SK-N-SH (cell line): ENCODE results near the gene MYO16. TPM values are rescaled to one million over a fixed set of nuclear protein-coding genes. Genes with fewer than 3 reads are reported as not detected.

Experiments used
- CTCF ChIA-PET: fragments of 300-600, 350-600 bp; formaldehyde crosslinking; extraction: SDS; loops from one replicate; lab custom pipeline; 2021; lab: Yijun Ruan, JAX
- POLR2A ChIA-PET: fragments of 350-600 bp; sonication (Branson Sonifier 250); formaldehyde crosslinking; extraction: SDS; loops from one replicate; lab custom pipeline; 2020; ENCODE audit warnings: antibody characterized with exemption, inconsistent platforms; lab: Yijun Ruan, JAX
- DNase-seq: peaks from one replicate; pipeline ENCODE4 v3.0.0; 2012
- H2AFZ ChIP-seq: fragments of 200-600 bp; sonication (generic); 2 replicates; pipeline ENCODE4 v1.8.1; 2016; ENCODE audit warnings: antibody characterized with exemption, mild to moderate bottlenecking, low read depth
- H3F3A ChIP-seq: fragments of 200-600 bp; sonication (generic); replicated peaks from 2 replicates; pipeline ENCODE3; 2016; ENCODE audit warnings: antibody characterized with exemption, mild to moderate bottlenecking; ENCODE audit not compliant: insufficient read depth
- H3K27ac ChIP-seq, 2 experiments: fragments of 200-500 bp in 1 of 2; fragments of 200-600 bp in 1 of 2; sonication (Bioruptor generic) in 1 of 2; sonication (generic), shearing (Covaris generic) in 1 of 2; 2 replicates each; pipeline versions ENCODE4 v1.5.1 to v1.6.1; 2014 to 2016; ENCODE audit warnings: low read depth in 2 of 2, inconsistent platforms in 1 of 2, low read length in 1 of 2, mild to moderate bottlenecking in 1 of 2, mixed read lengths in 1 of 2
- H3K27me3 ChIP-seq: fragments of 200-600 bp; sonication (generic), shearing (Covaris generic); 2 replicates; pipeline ENCODE4 v1.6.1; 2016; ENCODE audit warnings: mixed run types; ENCODE audit not compliant: insufficient read depth
- H3K36me3 ChIP-seq, 2 experiments: fragments of 200-500 bp in 1 of 2; fragments of 200-600 bp in 1 of 2; sonication (Bioruptor generic) in 1 of 2; sonication (generic) in 1 of 2; replicated peaks in 1 of 2; 2 replicates each; pipeline versions ENCODE3 to v1.5.1; 2014 to 2016; ENCODE audit warnings: low read length in 1 of 2, mild to moderate bottlenecking in 1 of 2; ENCODE audit not compliant: insufficient read depth in 2 of 2, control insufficient read depth in 1 of 2
- H3K4me1 ChIP-seq, 2 experiments: fragments of 200-500 bp in 1 of 2; fragments of 200-600 bp in 1 of 2; sonication (Bioruptor generic) in 1 of 2; sonication (generic), shearing (Covaris generic) in 1 of 2; 2 replicates each; pipeline versions ENCODE4 v1.5.1 to v1.6.1; 2014 to 2016; ENCODE audit warnings: low read depth in 1 of 2, low read length in 1 of 2, mixed run types in 1 of 2; ENCODE audit not compliant: insufficient read depth in 2 of 2, control insufficient read depth in 1 of 2
- H3K4me2 ChIP-seq: fragments of 200-600 bp; sonication (generic), shearing (Covaris generic); 2 replicates; pipeline ENCODE4 v1.6.1; 2017; ENCODE audit warnings: mixed run types
- H3K4me3 ChIP-seq, 2 experiments: fragments of 200-500 bp in 1 of 2; fragments of 200-600 bp in 1 of 2; sonication (Bioruptor generic) in 1 of 2; sonication (generic), shearing (Covaris generic) in 1 of 2; 2 replicates each; pipeline versions ENCODE4 v1.5.1 to v1.8.1; 2014 to 2016; ENCODE audit warnings: low read depth in 2 of 2, inconsistent platforms in 1 of 2, low read length in 1 of 2, mild to moderate bottlenecking in 1 of 2, mixed read lengths in 1 of 2, moderate library complexity in 1 of 2
- H3K79me2 ChIP-seq: fragments of 200-600 bp; sonication (generic); 2 replicates; pipeline ENCODE4 v1.8.1; 2017; ENCODE audit warnings: mild to moderate bottlenecking; ENCODE audit not compliant: insufficient read depth
- H3K9ac ChIP-seq: fragments of 200-600 bp; sonication (generic); 2 replicates; pipeline ENCODE4 v1.6.1; 2017; ENCODE audit warnings: mixed run types
- H3K9me2 ChIP-seq: fragments of 200-600 bp; sonication (generic); 2 replicates; pipeline ENCODE4 v1.6.1; 2017; ENCODE audit warnings: mixed run types
- H3K9me3 ChIP-seq: fragments of 200-600 bp; sonication (generic); 2 replicates; pipeline ENCODE4 v1.6.1; 2017; ENCODE audit warnings: mixed run types, mild to moderate bottlenecking, moderate library complexity
- H4K20me1 ChIP-seq: fragments of 200-600 bp; sonication (generic); 2 replicates; pipeline ENCODE4 v1.6.1; 2017; ENCODE audit warnings: mild to moderate bottlenecking, mixed run types; ENCODE audit not compliant: insufficient read depth
- EZH2phosphoT487 ChIP-seq: fragments of 200-600 bp; sonication (generic); IDR thresholded peaks from 2 replicates; pipeline ENCODE4 v1.6.1; 2017; ENCODE audit warnings: low read depth, mixed run types, mild to moderate bottlenecking, antibody characterized with exemption, moderate library complexity, borderline replicate concordance
- FOXM1 ChIP-seq: IDR thresholded peaks from 2 replicates; pipeline ENCODE4 v1.4.0; 2012; ENCODE audit warnings: low read depth, mild to moderate bottlenecking
- GABPA ChIP-seq: IDR thresholded peaks from 2 replicates; pipeline ENCODE4 v1.4.0; 2012; ENCODE audit warnings: low read depth, mild to moderate bottlenecking
- IRF3 ChIP-seq: fragments of 150-350 bp; IDR thresholded peaks from 2 replicates; pipeline ENCODE4 v1.6.1; 2016; ENCODE audit warnings: mild to moderate bottlenecking, low read depth, low read length
- MXI1 ChIP-seq: IDR thresholded peaks from 2 replicates; pipeline ENCODE4 v1.6.1; 2012; ENCODE audit warnings: mild to moderate bottlenecking, low read depth, low read length, improper control_type of control experiment
- NFIC ChIP-seq: IDR thresholded peaks from 2 replicates; pipeline ENCODE4 v1.4.0; 2012; ENCODE audit warnings: borderline replicate concordance
- POLR2AphosphoS5 ChIP-seq: IDR thresholded peaks from 2 replicates; pipeline ENCODE4 v1.6.1; 2012; ENCODE audit warnings: low read depth, low read length
- REST ChIP-seq: IDR thresholded peaks from 2 replicates; pipeline ENCODE4 v1.6.1; 2012; ENCODE audit warnings: mild to moderate bottlenecking, low read depth, low read length, moderate library complexity
- RXRA ChIP-seq: IDR thresholded peaks from 2 replicates; pipeline ENCODE4 v1.4.0; 2012; ENCODE audit warnings: low read depth, mild to moderate bottlenecking, borderline replicate concordance
- WGBS: methylation state at CpG from one replicate; pipeline ENCODE4 v1.1.6; 2017; ENCODE audit warnings: low lambda C conversion rate; 5-methylcytosine and 5-hydroxymethylcytosine counted together
- polyA plus RNA-seq, 3 experiments: library from polyadenylated mRNA; depleted of rRNA; stranded (reverse); fragments of >200 nt; gene quantifications; 2 replicates each; pipeline ENCODE4 v1.2.3, GENCODE V29; 2012
- TF ChIP-seq, protein P1 (sequence below): IDR thresholded peaks from 2 replicates; pipeline ENCODE4 v1.4.0; 2012; ENCODE audit warnings: low read depth

Gene MYO16
- polyA plus RNA-seq, 1 of the 3 experiments (the other 2 are of a cell fraction): 0.07 TPM

- no peak for DNase-seq
- H3K9ac ChIP-seq: no peak overlapping the region
- no peak for TF ChIP-seq RXRA
- TF ChIP-seq EZH2phosphoT487: no peak
- TF ChIP-seq FOXM1: no peak
- TF ChIP-seq NFIC: no peak
- TF ChIP-seq, protein P1, sequence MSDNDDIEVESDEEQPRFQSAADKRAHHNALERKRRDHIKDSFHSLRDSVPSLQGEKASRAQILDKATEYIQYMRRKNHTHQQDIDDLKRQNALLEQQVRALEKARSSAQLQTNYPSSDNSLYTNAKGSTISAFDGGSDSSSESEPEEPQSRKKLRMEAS: no peak
- no peak for TF ChIP-seq POLR2AphosphoS5
- no peak for TF ChIP-seq GABPA
- TF ChIP-seq REST: no peak
- no peak overlapping the region for H3K27ac ChIP-seq
- H3K4me2 ChIP-seq: no peak overlapping the region
- CTCF ChIA-PET: interaction anchor here (1.6 kb wide), 1 partner anchor 17 kb away, joined by 3 read pairs; no protein-coding TSS in a partner anchor
- no peaks in the 10 kb centered on the region for H4K20me1 ChIP-seq
- H3K4me3 ChIP-seq: no peak overlapping the region
- POLR2A ChIA-PET: no interaction called here
- no peaks in the 10 kb centered on the region for H3K79me2 ChIP-seq
- no peaks in the 10 kb centered on the region for H3F3A ChIP-seq
- H3K9me3 ChIP-seq: no peaks in the 10 kb centered on the region
- H3K27me3 ChIP-seq: no peaks in the 10 kb centered on the region
- H3K36me3 ChIP-seq: no peaks in the 10 kb centered on the region
- WGBS: 45% methylated on average over 4 of the region's 4 CpGs
- no peaks in the 10 kb centered on the region for H3K9me2 ChIP-seq
- H3K4me1 ChIP-seq: no peaks in the 10 kb centered on the region; a peak in 1 of 4 replicates
- H2AFZ ChIP-seq: no peak overlapping the region
Measured at GRCh38 chr13:108705031-108705430, 75.6 kb downstream of the MYO16 start.

DNA sequence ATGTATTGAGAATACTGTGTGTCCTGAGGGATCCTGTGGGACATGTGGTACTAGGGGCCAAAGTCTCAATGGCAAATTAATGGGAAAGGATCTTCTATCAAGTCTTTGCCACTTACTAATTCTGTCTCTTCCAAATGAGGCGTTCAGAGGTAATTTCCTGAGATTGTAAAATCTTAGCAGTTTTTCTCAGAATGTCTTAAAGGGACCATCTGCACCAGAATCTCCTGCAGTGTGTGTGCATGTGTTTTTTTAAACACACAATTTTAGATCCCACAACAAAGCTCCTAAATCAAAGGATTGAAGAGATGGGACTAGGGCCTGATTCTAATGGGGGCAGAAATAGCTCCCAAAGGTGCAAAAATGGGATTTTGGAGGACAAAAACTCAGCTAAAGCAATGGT is 78.2 kb downstream of the MYO16 start:
- no peak for DNase-seq
- Histone ChIP-seq H3K36me3 (no peaks in the 10 kb centered on the region), H3K9me2 (no peaks in the 10 kb centered on the region), H3K4me3 (no peak overlapping the region), H3F3A (no peaks in the 10 kb centered on the region), H4K20me1 (no peaks in the 10 kb centered on the region), H3K4me1 (no peaks in the 10 kb centered on the region; a peak in 1 of 4 replicates), H2AFZ (no peak overlapping the region), H3K9ac (no peak overlapping the region), H3K27me3 (no peaks in the 10 kb centered on the region), H3K9me3 (no peaks in the 10 kb centered on the region), H3K27ac (no peak overlapping the region), H3K4me2 (no peak overlapping the region), H3K79me2 (no peaks in the 10 kb centered on the region)
- ChIA-PET CTCF (no interaction called here), POLR2A (no interaction called here)
- no peak for TF ChIP-seq IRF3
- no peak for TF ChIP-seq NFIC
- TF ChIP-seq MXI1: no peak
- WGBS: 8% methylated on average over 1 of the region's 1 CpG
